Measurements from ENCODE around the gene NANOS2. TPM values are rescaled to one million over a fixed set of nuclear protein-coding genes. Genes with fewer than 3 reads are reported as not detected.
A peak's percentile ranks its signal among the peaks of the same experiment; 100 is the strongest.

Gene NANOS2
- total and polyA plus RNA-seq, 2 of the 13 experiments (the other 11 are each of a cell fraction or from before 2014, with no cell fraction given), result not detected

- TF ChIP-seq, protein P1, sequence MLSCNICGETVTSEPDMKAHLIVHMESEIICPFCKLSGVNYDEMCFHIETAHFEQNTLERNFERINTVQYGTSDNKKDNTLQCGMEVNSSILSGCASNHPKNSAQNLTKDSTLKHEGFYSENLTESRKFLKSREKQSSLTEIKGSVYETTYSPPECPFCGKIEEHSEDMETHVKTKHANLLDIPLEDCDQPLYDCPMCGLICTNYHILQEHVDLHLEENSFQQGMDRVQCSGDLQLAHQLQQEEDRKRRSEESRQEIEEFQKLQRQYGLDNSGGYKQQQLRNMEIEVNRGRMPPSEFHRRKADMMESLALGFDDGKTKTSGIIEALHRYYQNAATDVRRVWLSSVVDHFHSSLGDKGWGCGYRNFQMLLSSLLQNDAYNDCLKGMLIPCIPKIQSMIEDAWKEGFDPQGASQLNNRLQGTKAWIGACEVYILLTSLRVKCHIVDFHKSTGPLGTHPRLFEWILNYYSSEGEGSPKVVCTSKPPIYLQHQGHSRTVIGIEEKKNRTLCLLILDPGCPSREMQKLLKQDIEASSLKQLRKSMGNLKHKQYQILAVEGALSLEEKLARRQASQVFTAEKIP (CRISPR knock-in tag; IDR thresholded peaks at IDR 0.05; ENCODE audit: borderline replicate concordance), result no peak
- TF ChIP-seq ZNF674 (CRISPR knock-in tag; IDR thresholded peaks at IDR 0.05; ENCODE audit: low read depth) (no peak), ZNF549 (CRISPR knock-in tag; IDR thresholded peaks at IDR 0.05) (no peak), ZNF503 (CRISPR knock-in tag; IDR thresholded peaks at IDR 0.05) (no peak), ZNF274 (CRISPR knock-in tag; IDR thresholded peaks at IDR 0.05) (no peak), ZNF331 (CRISPR knock-in tag; IDR thresholded peaks at IDR 0.05) (no peak), ZSCAN31 (CRISPR knock-in tag; IDR thresholded peaks at IDR 0.05; ENCODE audit: low read depth) (no peak), KLF9 (CRISPR knock-in tag; IDR thresholded peaks at IDR 0.05; ENCODE audit: low read depth) (no peak), BORCS8-MEF2B (CRISPR knock-in tag; IDR thresholded peaks at IDR 0.05) (no peak), NR1H2 (CRISPR knock-in tag; IDR thresholded peaks at IDR 0.05; ENCODE audit: borderline replicate concordance, low read depth) (no peak), CBX1 (IDR thresholded peaks at IDR 0.05; ENCODE audit: low read depth) (no peak), ZNF773 (CRISPR knock-in tag; IDR thresholded peaks at IDR 0.05; ENCODE audit: borderline replicate concordance) (peak; percentile 35; the same call in 1 of the 2 replicates), FOXP1 (IDR thresholded peaks at IDR 0.05) (no peak), FOXP1 (CRISPR knock-in tag; IDR thresholded peaks at IDR 0.05) (no peak), NFKBIZ (CRISPR knock-in tag; IDR thresholded peaks at IDR 0.05) (no peak)
- TF ChIP-seq, protein P2, sequence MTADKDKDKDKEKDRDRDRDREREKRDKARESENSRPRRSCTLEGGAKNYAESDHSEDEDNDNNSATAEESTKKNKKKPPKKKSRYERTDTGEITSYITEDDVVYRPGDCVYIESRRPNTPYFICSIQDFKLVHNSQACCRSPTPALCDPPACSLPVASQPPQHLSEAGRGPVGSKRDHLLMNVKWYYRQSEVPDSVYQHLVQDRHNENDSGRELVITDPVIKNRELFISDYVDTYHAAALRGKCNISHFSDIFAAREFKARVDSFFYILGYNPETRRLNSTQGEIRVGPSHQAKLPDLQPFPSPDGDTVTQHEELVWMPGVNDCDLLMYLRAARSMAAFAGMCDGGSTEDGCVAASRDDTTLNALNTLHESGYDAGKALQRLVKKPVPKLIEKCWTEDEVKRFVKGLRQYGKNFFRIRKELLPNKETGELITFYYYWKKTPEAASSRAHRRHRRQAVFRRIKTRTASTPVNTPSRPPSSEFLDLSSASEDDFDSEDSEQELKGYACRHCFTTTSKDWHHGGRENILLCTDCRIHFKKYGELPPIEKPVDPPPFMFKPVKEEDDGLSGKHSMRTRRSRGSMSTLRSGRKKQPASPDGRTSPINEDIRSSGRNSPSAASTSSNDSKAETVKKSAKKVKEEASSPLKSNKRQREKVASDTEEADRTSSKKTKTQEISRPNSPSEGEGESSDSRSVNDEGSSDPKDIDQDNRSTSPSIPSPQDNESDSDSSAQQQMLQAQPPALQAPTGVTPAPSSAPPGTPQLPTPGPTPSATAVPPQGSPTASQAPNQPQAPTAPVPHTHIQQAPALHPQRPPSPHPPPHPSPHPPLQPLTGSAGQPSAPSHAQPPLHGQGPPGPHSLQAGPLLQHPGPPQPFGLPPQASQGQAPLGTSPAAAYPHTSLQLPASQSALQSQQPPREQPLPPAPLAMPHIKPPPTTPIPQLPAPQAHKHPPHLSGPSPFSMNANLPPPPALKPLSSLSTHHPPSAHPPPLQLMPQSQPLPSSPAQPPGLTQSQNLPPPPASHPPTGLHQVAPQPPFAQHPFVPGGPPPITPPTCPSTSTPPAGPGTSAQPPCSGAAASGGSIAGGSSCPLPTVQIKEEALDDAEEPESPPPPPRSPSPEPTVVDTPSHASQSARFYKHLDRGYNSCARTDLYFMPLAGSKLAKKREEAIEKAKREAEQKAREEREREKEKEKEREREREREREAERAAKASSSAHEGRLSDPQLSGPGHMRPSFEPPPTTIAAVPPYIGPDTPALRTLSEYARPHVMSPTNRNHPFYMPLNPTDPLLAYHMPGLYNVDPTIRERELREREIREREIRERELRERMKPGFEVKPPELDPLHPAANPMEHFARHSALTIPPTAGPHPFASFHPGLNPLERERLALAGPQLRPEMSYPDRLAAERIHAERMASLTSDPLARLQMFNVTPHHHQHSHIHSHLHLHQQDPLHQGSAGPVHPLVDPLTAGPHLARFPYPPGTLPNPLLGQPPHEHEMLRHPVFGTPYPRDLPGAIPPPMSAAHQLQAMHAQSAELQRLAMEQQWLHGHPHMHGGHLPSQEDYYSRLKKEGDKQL (CRISPR knock-in tag; IDR thresholded peaks at IDR 0.05; ENCODE audit: low read depth), result no peak
- TF ChIP-seq, protein P3, sequence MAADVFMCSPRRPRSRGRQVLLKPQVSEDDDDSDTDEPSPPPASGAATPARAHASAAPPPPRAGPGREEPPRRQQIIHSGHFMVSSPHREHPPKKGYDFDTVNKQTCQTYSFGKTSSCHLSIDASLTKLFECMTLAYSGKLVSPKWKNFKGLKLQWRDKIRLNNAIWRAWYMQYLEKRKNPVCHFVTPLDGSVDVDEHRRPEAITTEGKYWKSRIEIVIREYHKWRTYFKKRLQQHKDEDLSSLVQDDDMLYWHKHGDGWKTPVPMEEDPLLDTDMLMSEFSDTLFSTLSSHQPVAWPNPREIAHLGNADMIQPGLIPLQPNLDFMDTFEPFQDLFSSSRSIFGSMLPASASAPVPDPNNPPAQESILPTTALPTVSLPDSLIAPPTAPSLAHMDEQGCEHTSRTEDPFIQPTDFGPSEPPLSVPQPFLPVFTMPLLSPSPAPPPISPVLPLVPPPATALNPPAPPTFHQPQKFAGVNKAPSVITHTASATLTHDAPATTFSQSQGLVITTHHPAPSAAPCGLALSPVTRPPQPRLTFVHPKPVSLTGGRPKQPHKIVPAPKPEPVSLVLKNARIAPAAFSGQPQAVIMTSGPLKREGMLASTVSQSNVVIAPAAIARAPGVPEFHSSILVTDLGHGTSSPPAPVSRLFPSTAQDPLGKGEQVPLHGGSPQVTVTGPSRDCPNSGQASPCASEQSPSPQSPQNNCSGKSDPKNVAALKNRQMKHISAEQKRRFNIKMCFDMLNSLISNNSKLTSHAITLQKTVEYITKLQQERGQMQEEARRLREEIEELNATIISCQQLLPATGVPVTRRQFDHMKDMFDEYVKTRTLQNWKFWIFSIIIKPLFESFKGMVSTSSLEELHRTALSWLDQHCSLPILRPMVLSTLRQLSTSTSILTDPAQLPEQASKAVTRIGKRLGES (CRISPR knock-in tag; IDR thresholded peaks at IDR 0.05; ENCODE audit: borderline replicate concordance), result no peak
- TF ChIP-seq, protein P4, sequence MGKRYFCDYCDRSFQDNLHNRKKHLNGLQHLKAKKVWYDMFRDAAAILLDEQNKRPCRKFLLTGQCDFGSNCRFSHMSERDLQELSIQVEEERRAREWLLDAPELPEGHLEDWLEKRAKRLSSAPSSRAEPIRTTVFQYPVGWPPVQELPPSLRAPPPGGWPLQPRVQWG (CRISPR knock-in tag; IDR thresholded peaks at IDR 0.05; ENCODE audit: borderline replicate concordance, low read depth), result no peak
These were observed 13.1 kb downstream of the NANOS2 start (continued) for GRCh38 chr19:45901432-45901911.

Measured in HepG2 (cell line).